Measurements from ENCODE around the gene FAM114A1.
"Not testable (repeated sequence)": the region's sequence is repeated elsewhere in the genome, so short reads cannot be mapped to it uniquely, and the experiment has no call there.

FAM114A1 gene

DNA sequence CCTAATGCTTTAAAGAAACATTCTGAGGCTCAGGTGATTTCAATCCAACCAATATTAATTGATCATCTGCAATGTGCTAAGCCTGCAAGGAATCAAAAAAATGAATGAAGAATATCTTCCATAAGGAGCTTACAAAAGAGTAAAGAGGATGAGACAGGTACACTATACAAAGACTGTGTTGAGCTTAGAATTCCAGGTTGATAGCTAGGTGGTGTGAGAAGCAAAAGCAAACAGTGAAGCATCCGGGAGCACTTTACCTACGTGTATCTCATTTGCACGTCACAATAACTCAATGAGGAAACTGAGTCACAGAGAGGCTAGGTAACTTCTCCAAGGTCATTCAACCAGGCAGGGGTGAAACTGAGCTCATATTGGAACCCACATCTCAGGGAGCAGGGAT is 37.1 kb downstream of the FAM114A1 start:
- DNase-seq = no peak

GRCh38 chr4:38905652-38906385 is 38.2 kb downstream of the FAM114A1 start:
- DNase-seq = no peak

DNA sequence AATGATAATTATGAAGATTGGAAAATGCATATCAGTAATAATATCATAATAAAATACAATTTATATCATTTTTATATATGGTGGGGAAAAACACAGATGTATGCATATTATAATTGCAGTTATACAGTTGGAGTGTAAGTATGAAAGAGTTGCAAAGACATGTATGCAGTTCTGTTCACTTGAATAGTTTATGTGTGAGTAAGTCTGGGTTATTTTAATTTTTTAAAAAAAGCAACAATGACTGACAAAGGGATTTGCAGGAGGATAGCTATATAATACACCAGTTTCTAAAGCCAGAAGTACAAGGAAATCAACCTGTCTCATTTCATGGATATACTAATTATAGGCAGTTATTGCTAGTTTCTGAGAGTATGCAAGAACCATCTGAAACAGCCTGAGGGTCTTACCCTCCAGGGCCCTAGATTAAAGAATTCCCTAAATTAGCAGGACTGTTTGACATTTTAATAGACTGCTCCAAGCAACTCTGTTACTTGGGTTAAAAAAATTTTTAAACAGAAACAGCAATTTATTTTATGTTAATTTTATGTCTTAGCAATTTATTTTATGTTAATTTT is 40.2 kb downstream of the FAM114A1 start:
- no peak for DNase-seq

GRCh38 chr4:38909015-38909414 is 41.4 kb downstream of the FAM114A1 start:
- no peak for DNase-seq

GRCh38 chr4:38911257-38911656 is 43.7 kb downstream of the FAM114A1 start:
- no peak for DNase-seq

DNA sequence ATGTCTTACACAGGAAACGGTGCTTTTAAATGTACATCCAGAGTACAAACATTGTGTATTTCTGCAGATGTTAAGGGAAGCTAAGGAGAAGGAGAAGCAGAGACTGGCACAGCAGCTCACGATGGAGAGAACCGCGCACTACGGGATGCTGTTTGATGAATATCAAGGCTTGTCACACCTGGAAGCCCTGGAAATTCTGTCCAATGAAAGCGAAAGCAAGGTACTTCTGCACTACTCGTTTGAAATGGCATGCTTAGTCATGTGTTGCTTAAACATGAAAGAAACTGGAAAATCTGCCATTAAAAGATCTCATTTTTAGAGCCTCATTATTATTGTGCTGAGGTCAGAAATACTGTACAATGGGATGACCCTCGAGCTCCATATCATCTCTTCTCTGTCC is 47.2 kb downstream of the FAM114A1 start:
- no peak for DNase-seq

DNA sequence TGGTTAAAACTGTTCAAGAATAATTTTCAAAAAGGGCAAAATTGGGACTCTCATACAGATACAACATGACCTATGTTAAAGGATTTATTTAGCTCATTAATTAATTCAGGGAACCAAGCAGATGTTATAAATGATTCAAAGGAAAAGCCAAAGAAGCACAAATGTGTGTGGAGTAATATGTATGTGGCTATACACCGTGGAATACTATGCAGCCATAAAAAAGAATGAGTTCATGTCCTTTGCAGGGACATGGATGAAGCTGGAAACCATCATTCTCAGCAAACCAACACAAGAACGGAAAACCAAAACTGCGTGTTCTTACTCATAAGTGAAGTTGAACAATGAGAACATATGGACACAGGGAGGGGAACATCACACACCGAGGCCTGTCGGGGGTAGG is 48.7 kb downstream of the FAM114A1 start:
- DNase-seq = not testable (repeated sequence)

DNA sequence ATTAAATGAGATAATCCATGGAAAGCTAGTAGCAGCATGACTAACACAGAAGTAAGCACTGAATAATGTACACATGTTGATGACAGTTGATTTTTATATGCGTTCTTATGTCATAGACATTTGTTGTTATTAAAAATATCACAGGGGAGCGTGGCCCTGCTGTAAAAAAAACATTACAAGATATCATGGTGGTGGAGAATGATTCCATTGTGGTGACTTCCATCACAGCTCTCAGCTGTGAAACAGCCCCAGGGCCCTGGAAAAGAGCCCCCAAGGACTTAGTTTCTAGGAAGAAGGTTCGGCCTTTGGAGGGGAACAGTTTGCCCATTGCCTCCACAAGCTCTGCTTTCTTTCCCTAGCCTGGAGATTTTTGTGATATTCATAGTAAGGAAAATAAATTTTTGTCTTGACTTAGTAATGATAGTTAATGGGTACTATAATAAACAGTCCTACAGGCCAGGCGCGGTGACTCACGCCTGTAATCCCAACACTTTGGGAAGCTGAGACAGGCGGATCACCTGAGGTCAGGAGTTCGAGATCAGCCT is 49.9 kb downstream of the FAM114A1 start:
- DNase-seq = no peak

- no peak for DNase-seq
Measured at GRCh38 chr4:38919494-38919893, 51.9 kb downstream of the FAM114A1 start.

- no peak for DNase-seq
Measured at GRCh38 chr4:38920186-38920585, 52.6 kb downstream of the FAM114A1 start.

DNA sequence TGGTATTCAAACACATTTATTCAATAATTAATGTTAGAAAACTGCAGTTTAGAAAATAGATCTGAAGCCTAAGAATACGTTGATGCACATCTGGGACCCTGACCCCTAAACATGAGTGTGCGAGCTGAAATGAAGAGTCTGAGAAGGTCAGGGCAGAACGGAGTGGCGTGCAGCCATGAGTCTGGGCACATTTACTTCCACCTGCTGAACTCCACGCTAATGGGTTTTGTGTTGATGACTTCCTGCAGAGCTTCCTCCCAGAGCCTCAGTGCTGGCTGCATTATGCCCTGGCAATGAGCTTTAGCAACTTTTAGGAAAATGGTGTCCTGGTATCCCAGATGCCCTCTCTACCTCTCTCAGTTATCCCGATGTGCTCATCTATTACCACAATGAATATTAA is 53.1 kb downstream of the FAM114A1 start:
- no peak for DNase-seq

GRCh38 chr4:38921151-38921550 is 53.5 kb downstream of the FAM114A1 start:
- DNase-seq = no peak

DNA sequence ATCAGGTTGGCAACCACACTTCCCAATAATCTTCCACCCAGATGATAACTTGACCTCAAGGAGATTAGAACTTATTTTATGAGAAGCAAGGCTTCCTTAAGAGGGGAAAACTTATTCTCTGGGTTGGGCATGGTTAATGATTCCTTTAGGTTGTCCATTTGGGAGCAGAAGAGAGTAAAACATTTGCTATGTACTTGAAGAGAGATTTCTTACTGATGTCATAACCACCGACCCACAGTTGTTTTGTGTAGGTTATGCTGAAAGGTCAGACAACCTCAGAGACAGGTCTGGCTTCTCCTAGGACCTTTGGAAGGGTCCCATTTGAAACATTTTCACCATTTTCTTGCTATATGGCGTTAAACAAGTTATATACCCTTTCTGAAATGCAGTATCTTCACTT is 56.1 kb downstream of the FAM114A1 start:
- no peak for DNase-seq

GRCh38 chr4:38924353-38924752 is 56.7 kb downstream of the FAM114A1 start:
- DNase-seq = no peak

GRCh38 chr4:38925492-38926413 is 58.1 kb downstream of the FAM114A1 start:
- no peak for DNase-seq

DNA sequence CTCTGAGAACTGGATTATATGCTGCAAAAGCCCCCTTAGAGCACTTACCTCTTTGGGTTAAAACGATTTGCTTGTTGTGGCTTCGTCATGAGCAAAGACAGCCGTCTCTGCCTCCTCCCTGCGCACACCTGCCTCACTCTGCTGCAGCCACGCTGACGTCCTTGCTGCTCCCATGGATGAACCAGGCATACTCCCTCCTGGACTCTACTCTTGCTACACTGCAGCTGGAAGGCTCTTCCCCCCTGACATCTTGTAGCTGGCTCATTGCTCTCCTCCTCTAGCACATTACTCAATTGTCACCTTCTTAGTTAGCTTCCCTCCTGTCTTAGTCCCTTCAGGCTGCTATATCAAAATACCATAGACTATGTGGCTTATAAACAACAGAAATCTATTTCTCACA is 59.3 kb downstream of the FAM114A1 start:
- DNase-seq = no peak

GRCh38 chr4:38928568-38928967 is 61.0 kb downstream of the FAM114A1 start:
- no peak for DNase-seq

DNA sequence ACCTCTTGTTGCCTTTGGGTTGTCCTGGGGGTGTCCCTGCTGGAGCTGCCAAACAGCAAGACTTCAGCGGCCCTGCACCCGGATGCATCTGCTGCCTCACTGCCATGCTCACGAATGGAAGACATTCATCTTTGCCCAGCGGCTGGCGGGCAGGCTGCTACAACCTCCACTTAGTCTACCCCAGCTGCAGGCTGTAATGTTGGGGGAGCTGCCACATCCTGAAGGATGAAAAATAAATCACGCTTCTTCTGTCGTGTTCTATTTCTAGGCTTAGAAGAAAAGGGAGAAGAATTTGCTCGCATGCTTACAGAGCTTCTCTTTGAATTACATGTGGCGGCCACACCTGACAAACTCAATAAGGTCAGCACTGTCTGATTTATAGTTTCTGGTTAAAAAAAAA is 61.4 kb downstream of the FAM114A1 start:
- DNase-seq = no peak

- DNase-seq = no peak
Measured at GRCh38 chr4:38930204-38930603, 62.6 kb downstream of the FAM114A1 start.

DNA sequence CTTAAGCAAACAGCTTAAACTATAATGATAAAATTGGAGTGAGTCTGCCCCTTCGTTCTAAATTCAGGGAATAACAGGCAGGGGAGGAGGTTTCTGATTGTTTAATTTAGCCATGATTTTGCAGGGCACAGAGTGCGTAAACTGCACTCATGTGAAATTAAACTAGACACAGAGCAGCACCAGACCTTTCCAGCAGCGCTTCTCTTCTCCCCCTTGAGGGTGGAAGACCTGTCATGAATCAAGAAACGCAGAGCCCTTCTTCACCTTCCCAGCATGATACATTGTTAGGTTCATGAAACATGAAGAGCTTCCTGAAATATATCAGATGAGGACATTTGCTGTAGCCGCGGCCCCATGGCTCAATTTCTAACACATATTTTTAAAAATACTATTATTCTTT is 63.1 kb downstream of the FAM114A1 start:
- no peak for DNase-seq

GRCh38 chr4:38931125-38931524 is 63.5 kb downstream of the FAM114A1 start:
- no peak for DNase-seq

- DNase-seq = no peak
Measured at GRCh38 chr4:38935391-38936073, 67.9 kb downstream of the FAM114A1 start.

GRCh38 chr4:38939165-38939564 is 71.6 kb downstream of the FAM114A1 start:
- DNase-seq = no peak
